Neutrophil (primary cell): ENCODE results near the gene YPEL1.
"Not testable (repeated sequence)": the region's sequence is repeated elsewhere in the genome, so short reads cannot be mapped to it uniquely, and the experiment has no call there.

Experiments
- H3K27ac ChIP-seq: fragments of 200-600 bp; sonication (generic); 2 replicates; pipeline ENCODE4 v1.5.1; 2016; ENCODE audit warnings: mild to moderate bottlenecking, moderate library complexity
- H3K27me3 ChIP-seq: fragments of 200-600 bp; sonication (generic); 2 replicates; pipeline ENCODE4 v1.6.0; 2016; ENCODE audit warnings: mild to moderate bottlenecking
- H3K36me3 ChIP-seq: fragments of 200-600 bp; sonication (generic); 2 replicates; pipeline ENCODE4 v1.5.1; 2017
- H3K4me1 ChIP-seq, 2 experiments: fragments of 200-600 bp in 1 of 2; sonication (generic) in 1 of 2; 1 replicate in 1 of 2; 2 replicates in 1 of 2; pipeline versions ENCODE4 v1.5.1 to v1.6.1; 2013 to 2016; ENCODE audit warnings: low read depth in 1 of 2, low read length in 1 of 2, mild to moderate bottlenecking in 1 of 2, moderate library complexity in 1 of 2; ENCODE audit not compliant: control insufficient read depth in 1 of 2, insufficient read depth in 1 of 2
- H3K4me3 ChIP-seq, 2 experiments: fragments of 200-600 bp in 1 of 2; sonication (generic) in 1 of 2; 1 replicate in 1 of 2; 2 replicates in 1 of 2; pipeline ENCODE4 v1.5.1; 2013 to 2016; ENCODE audit warnings: low read depth in 1 of 2, low read length in 1 of 2, mild to moderate bottlenecking in 1 of 2, moderate library complexity in 1 of 2
- H3K9me3 ChIP-seq: fragments of 200-600 bp; sonication (generic); 2 replicates; pipeline ENCODE4 v1.5.1; 2016
- TF ChIP-seq, protein P1 (sequence below): fragments of 200-600 bp; sonication (generic); IDR thresholded peaks from 2 replicates; pipeline ENCODE4 v1.5.1; 2016; ENCODE audit warnings: antibody characterized with exemption

YPEL1 gene

DNA sequence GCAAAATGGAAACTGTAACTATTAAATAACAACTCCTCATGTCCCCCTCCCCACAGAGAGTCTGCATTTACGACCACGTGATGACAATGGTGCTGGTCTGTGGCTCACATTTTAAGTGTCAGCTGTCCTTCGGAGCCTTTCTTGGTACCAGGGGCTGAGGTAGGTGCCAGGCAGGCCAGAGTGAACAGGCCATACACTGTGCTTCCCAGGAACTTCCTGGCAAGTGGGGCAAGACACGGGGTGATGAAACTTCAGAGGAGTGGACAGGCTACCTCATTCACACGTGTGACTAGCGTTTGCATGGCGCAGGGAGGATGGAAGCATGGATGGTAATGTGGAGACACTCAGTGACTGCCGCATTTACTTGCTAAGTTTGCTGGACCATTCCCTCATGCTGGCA is 10.4 kb upstream of the YPEL1 start:
- H3K4me3 ChIP-seq = no peak overlapping the region
- TF ChIP-seq, protein P1, sequence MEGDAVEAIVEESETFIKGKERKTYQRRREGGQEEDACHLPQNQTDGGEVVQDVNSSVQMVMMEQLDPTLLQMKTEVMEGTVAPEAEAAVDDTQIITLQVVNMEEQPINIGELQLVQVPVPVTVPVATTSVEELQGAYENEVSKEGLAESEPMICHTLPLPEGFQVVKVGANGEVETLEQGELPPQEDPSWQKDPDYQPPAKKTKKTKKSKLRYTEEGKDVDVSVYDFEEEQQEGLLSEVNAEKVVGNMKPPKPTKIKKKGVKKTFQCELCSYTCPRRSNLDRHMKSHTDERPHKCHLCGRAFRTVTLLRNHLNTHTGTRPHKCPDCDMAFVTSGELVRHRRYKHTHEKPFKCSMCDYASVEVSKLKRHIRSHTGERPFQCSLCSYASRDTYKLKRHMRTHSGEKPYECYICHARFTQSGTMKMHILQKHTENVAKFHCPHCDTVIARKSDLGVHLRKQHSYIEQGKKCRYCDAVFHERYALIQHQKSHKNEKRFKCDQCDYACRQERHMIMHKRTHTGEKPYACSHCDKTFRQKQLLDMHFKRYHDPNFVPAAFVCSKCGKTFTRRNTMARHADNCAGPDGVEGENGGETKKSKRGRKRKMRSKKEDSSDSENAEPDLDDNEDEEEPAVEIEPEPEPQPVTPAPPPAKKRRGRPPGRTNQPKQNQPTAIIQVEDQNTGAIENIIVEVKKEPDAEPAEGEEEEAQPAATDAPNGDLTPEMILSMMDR = no peak
- H3K27ac ChIP-seq = no peak overlapping the region
- peaks cover 0 to 9% of the 10 kb centered on the region in 2 experiments for H3K4me1 ChIP-seq
- H3K9me3 ChIP-seq = no peaks in the 10 kb centered on the region
- H3K36me3 ChIP-seq = peaks cover 7% of the 10 kb centered on the region
- H3K27me3 ChIP-seq = no peaks in the 10 kb centered on the region

DNA sequence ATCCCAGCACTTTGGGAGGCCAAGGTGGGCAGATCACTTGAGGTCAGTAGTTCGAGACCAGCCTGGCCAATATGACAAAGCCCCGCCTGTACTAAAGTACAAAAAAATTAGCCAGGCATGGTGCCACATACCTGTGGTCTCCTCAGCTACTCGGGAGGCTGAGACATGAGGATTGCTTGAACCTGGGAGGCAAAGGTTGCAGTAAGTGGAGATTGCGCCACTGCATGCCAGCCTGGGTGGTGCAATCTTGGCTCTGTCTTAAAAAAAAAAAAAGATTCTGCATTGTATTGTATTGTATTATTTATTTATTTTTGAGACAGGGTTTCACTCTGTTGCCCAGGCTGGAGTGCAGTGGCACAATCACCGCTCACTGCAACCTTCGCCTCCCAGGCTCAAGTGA is 9.3 kb upstream of the YPEL1 start:
- not testable (repeated sequence) for H3K9me3 ChIP-seq, H3K4me3 ChIP-seq, H3K27ac ChIP-seq, H3K36me3 ChIP-seq, H3K4me1 ChIP-seq, H3K27me3 ChIP-seq

DNA sequence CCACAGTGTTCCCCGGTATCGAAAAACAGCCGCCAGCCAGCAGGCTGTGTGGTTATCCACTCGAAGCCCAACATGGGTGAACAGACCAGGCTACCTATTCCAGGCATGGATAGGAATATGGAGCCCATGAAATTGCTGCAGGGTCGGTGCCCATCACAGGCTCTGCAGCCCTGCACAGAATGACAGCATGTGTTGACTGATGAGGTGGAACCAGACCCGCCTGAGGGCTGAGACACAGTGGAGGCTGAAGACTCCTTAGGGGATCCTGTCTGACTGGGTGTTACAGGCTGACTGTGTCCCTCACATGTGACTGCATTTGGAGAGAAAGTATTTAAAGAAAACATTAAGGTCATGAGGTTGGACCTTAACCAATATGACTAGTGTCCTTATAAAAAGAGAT is 6.2 kb upstream of the YPEL1 start:
- H3K36me3 ChIP-seq = peaks cover 7% of the 10 kb centered on the region

GRCh38 chr22:21741059-21741458 is 5.5 kb upstream of the YPEL1 start:
- Histone ChIP-seq H3K9me3 (no peaks in the 10 kb centered on the region), H3K27me3 (no peaks in the 10 kb centered on the region), H3K27ac (no peak overlapping the region), H3K4me1 (peaks cover 4 to 19% of the 10 kb centered on the region in 2 experiments), H3K36me3 (peaks cover 5% of the 10 kb centered on the region), H3K4me3 (no peak overlapping the region)
- TF ChIP-seq, protein P1 = no peak

More for the DNA sequence above, 6.2 kb upstream of the YPEL1 start:
- peaks cover 0 to 18% of the 10 kb centered on the region in 2 experiments for H3K4me1 ChIP-seq
- H3K27me3 ChIP-seq = no peaks in the 10 kb centered on the region
- TF ChIP-seq, protein P1 = no peak
- no peak overlapping the region for H3K27ac ChIP-seq
- H3K9me3 ChIP-seq = no peaks in the 10 kb centered on the region
- H3K4me3 ChIP-seq = no peak overlapping the region

DNA sequence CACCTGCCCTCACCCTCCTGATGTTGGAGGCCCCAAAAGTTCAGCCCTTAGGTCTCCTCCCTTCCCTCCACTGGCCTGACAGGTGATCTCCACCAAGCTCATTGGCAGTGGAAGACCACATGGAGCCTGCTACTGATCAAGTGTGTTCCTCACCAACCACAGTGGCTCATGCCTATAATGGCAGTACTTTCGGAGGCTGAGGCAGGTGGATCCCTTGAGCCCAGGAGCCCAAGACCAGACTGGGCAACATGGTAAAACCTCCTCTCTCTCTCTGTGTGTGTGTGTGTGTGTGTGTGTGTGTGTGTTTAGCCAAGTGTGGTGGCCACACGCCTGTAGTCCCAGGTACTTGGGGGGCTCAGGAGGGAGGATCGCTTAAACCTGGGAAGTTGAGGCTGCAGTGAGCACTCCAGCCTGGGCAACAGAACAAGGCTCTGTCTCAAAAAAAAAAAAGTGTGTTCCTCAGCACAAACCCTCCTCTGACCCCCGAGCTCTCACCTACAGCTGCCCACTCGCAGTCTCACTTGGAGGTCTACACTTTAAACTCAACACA is 4.3 kb upstream of the YPEL1 start:
- TF ChIP-seq, protein P1 = no peak
- H3K27me3 ChIP-seq = no peaks in the 10 kb centered on the region
- no peak overlapping the region for H3K4me3 ChIP-seq
- H3K36me3 ChIP-seq = no peaks in the 10 kb centered on the region
- H3K9me3 ChIP-seq = no peaks in the 10 kb centered on the region
- peaks cover 10 to 17% of the 10 kb centered on the region in 2 experiments for H3K4me1 ChIP-seq
- no peak overlapping the region for H3K27ac ChIP-seq

DNA sequence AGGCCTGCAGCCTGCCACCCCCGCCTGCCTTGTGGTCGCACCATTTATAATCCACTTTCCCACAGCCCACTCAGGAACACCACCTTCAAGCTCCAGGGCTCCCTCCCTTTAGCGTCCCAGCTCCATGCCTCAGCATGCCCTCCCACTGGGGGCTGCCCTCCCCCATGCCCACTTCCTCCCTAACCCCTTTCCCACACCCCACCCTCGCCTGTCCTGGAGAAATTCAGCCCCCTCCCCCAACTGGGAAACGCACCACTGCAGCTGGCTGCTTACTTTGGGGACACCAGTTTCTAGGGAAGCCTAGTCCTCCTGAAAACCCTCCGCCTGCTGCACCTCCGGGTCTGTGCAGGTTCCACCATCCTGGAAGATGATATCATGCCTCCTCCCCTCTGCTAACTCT is 3.4 kb upstream of the YPEL1 start:
- Histone ChIP-seq H3K36me3 (no peaks in the 10 kb centered on the region), H3K4me1 (peaks cover 15 to 26% of the 10 kb centered on the region in 2 experiments), H3K27ac (no peak overlapping the region), H3K4me3 (no peak overlapping the region), H3K9me3 (no peaks in the 10 kb centered on the region), H3K27me3 (no peaks in the 10 kb centered on the region)
- TF ChIP-seq, protein P1 = no peak
